Measurements from ENCODE around the gene EIF2B2.

GRCh38 chr14:75049731-75050201 is 47.0 kb downstream of the EIF2B2 start:
- TF ChIP-seq POLR2A (IDR thresholded peaks at IDR 0.05): no peak
- no peak for TF ChIP-seq CTCF (IDR thresholded peaks at IDR 0.05)

Data from lower leg skin (tissue), 3 donors.